DND-41 (cell line): ENCODE results near the gene PRR36.
"Not testable (repeated sequence)": the region's sequence is repeated elsewhere in the genome, so short reads cannot be mapped to it uniquely, and the experiment has no call there.

Experiments used
- CTCF ChIP-seq: IDR thresholded peaks from 2 replicates; pipeline ENCODE4 v1.5.1; 2012; ENCODE audit warnings: borderline replicate concordance, low read length, moderate library complexity, mild to moderate bottlenecking; ENCODE audit not compliant: poor library complexity, severe bottlenecking; ENCODE audit errors: extremely low read depth
- EZH2 ChIP-seq: IDR thresholded peaks from 3 replicates; pipeline ENCODE4 v1.6.1; 2012; ENCODE audit warnings: borderline replicate concordance, low read depth, mild to moderate bottlenecking, moderate library complexity, low read length, inconsistent platforms; ENCODE audit not compliant: severe bottlenecking

- TF ChIP-seq EZH2, CTCF: not testable (repeated sequence)
Measured at GRCh38 chr19:7893362-7894101, 19.3 kb upstream of the PRR36 start.
